Measurements from ENCODE around the gene NFYC. TPM values are rescaled to one million over a fixed set of nuclear protein-coding genes. Genes with fewer than 3 reads are reported as not detected.

The NFYC gene
- total and polyA plus RNA-seq, 2 of the 8 experiments (the other 6 are each of a cell fraction or from before 2014, with no cell fraction given): 54.1 to 124 TPM

- TF ChIP-seq EP300 (IDR thresholded peaks at IDR 0.05; ENCODE audit: borderline replicate concordance in 1 of 2, low read depth in 2 of 2, low read length in 2 of 2) (no peak), YY1 (IDR thresholded peaks at IDR 0.05; ENCODE audit: low read depth, low read length) (no peak), BCL11A (IDR thresholded peaks at IDR 0.05; ENCODE audit: low read depth in 2 of 2, low read length in 2 of 2) (no peak), HDAC2 (IDR thresholded peaks at IDR 0.05; ENCODE audit: borderline replicate concordance in 1 of 2, low read depth in 2 of 2, low read length in 2 of 2) (peak in 1 of 2 experiments; percentile 99; a peak in 2 of 4 replicates), TAF7 (optimal IDR thresholded peaks at IDR 0.05; ENCODE audit: borderline replicate concordance, low read depth, low read length) (no peak), BACH1 (IDR thresholded peaks at IDR 0.05; ENCODE audit: low read length) (no peak), EGR1 (IDR thresholded peaks at IDR 0.05; ENCODE audit: borderline replicate concordance, low read depth, low read length) (no peak), ZNF274 (IDR thresholded peaks at IDR 0.05; ENCODE audit: borderline replicate concordance, extremely low read depth, low read length) (no peak), FOSL1 (IDR thresholded peaks at IDR 0.05; ENCODE audit: insufficient read depth, low read depth, low read length) (no peak), SAP30 (IDR thresholded peaks at IDR 0.05; ENCODE audit: insufficient read depth, insufficient replicate concordance, low read length) (no peak), RFX5 (IDR thresholded peaks at IDR 0.05; ENCODE audit: borderline replicate concordance, low read depth, low read length) (no peak), RNF2 (IDR thresholded peaks at IDR 0.05; ENCODE audit: borderline replicate concordance, low read depth, low read length, missing control alignments, poor library complexity, severe bottlenecking) (no peak), KDM4A (IDR thresholded peaks at IDR 0.05; ENCODE audit: low read depth, low read length, severe bottlenecking) (peak; percentile 39), USF2 (IDR thresholded peaks at IDR 0.05; ENCODE audit: low read length) (no peak)
- TF ChIP-seq, protein P1, sequence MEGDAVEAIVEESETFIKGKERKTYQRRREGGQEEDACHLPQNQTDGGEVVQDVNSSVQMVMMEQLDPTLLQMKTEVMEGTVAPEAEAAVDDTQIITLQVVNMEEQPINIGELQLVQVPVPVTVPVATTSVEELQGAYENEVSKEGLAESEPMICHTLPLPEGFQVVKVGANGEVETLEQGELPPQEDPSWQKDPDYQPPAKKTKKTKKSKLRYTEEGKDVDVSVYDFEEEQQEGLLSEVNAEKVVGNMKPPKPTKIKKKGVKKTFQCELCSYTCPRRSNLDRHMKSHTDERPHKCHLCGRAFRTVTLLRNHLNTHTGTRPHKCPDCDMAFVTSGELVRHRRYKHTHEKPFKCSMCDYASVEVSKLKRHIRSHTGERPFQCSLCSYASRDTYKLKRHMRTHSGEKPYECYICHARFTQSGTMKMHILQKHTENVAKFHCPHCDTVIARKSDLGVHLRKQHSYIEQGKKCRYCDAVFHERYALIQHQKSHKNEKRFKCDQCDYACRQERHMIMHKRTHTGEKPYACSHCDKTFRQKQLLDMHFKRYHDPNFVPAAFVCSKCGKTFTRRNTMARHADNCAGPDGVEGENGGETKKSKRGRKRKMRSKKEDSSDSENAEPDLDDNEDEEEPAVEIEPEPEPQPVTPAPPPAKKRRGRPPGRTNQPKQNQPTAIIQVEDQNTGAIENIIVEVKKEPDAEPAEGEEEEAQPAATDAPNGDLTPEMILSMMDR (IDR thresholded peaks at IDR 0.05; ENCODE audit: control extremely low read depth in 1 of 3, insufficient read depth in 1 of 3, low read depth in 1 of 3, low read length in 3 of 3): no peak
- TF ChIP-seq, protein P2, sequence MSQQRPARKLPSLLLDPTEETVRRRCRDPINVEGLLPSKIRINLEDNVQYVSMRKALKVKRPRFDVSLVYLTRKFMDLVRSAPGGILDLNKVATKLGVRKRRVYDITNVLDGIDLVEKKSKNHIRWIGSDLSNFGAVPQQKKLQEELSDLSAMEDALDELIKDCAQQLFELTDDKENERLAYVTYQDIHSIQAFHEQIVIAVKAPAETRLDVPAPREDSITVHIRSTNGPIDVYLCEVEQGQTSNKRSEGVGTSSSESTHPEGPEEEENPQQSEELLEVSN (IDR thresholded peaks at IDR 0.05): peak; percentile 94
- TF ChIP-seq, protein P3, sequence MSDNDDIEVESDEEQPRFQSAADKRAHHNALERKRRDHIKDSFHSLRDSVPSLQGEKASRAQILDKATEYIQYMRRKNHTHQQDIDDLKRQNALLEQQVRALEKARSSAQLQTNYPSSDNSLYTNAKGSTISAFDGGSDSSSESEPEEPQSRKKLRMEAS (IDR thresholded peaks at IDR 0.05): peak; percentile 84
Measured at GRCh38 chr1:40802078-40802741, 110.7 kb downstream of the NFYC start (continued).
